Activated T-cell treated with anti-CD3 and anti-CD28 coated beads for 4 hours (primary cell): Measurements from ENCODE around the gene BID.
"Not testable (repeated sequence)": the region's sequence is repeated elsewhere in the genome, so short reads cannot be mapped to it uniquely, and the experiment has no call there.

Experiments used
- DNase-seq: peaks from one replicate; pipeline ENCODE4 v3.0.0-alpha.2; 2020

BID gene

DNA sequence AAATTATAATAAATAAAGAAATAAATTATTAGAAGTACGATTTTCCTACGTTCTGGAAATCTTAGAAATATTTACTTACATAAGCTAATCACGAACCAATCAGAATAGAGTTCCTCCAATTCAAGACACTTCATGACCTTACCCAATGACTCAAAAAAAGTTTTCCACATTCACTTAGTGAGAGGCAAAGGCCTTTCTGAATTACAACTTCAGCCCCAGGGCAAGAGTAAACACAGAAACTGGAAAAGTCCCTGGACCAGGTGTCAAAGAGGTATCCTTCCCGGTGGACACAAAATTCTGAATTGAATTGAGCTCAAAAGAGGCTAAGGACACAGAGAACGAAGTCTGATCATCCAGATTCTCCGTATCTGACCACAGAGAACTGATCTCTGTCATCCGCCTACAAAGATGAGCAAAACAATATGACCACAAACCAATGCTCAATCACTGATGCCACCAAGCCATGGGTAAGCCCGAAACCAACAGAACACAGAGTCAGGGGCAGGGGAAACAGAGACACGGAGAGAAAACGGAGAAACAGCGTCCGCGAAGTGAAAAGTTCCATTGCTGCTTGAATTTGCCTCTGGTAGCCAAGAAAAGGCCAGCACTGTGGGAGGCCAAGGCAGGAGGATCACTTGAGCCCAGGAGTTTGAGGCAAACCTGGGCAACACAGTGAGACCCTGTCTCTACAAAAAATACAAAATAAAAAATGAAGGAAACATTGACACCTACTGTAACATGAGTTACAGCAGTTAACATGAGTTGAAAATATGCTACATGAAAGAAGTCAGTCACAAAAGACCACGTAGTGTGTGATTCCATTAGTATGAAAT lies 6.8 kb downstream of the BID start:
- peak; percentile 36 for DNase-seq

DNA sequence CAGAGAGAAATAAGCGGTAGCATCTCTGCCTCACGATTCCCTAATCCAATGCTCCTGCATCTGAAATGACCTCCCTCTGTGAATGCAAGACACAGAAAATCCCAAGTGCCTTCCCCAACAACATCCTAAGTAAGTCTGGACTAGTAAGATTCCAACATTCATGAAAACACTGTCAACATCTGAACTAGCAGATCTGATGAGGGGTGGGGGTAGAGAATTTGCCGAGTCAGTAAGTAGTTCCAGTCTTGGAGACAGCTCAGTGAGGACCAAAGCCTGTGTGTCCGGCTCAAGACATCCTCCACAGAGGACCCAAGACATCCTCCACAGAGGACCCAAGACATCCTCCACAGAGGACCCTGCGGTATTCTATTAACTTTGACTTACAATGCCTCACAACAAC lies 9.4 kb downstream of the BID start:
- DNase-seq = not testable (repeated sequence)

GRCh38 chr22:17764036-17764435 lies 10.2 kb downstream of the BID start:
- no peak for DNase-seq

DNA sequence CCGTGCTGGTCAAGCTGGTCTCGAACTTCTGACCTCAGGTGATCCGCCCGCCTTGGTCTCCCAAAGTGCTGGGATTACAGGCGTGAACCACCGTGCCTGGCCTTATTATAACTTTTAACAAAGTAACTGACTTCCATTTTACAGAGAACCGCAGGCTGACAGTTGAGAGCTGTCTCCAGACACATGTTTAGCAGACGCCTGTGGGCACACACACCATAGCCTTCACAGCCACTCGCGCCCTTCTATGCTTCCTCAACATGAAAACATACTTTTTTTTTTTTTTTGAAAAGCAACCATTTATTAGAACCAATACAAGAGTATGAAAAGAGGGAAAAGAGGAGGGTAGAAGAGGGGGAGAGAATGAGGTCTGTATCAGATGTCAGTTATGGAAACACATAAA lies 10.8 kb downstream of the BID start:
- DNase-seq = not testable (repeated sequence)

- no peak for DNase-seq
Measured at GRCh38 chr22:17761138-17761488, 13.2 kb downstream of the BID start.

DNA sequence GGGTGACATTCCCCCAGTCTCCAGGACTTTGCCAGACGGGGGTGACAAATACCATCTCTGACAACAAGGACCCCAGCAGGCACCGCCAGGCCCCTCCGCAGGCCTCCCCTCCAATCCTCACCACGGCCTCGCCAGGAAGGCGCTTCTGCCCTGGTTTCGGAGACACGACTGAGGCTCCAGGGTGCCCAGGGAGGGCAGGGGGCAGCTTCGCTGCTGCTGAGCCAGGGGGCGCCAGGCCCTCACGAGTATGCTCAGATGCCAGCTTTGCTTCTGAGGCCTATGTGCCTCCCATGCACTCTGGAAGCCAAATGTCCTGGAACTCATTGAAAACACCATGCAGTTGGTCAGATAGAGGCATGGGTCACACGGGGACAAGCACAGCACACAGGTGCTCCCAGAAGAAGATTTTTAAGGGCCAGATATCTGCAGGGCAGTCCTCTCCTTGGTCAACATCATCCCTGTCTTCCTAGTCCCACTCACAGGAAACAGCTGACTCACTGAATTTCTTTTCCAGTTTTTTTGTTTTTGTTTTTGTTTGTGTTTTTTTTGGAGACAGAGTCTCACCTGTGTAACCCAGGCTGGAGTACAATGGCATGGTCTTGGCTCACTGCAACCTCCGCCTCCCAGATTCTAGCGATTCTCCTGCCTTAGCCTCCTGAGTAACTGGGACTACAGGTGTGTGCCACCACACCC lies 19.9 kb downstream of the BID start:
- no peak for DNase-seq

DNA sequence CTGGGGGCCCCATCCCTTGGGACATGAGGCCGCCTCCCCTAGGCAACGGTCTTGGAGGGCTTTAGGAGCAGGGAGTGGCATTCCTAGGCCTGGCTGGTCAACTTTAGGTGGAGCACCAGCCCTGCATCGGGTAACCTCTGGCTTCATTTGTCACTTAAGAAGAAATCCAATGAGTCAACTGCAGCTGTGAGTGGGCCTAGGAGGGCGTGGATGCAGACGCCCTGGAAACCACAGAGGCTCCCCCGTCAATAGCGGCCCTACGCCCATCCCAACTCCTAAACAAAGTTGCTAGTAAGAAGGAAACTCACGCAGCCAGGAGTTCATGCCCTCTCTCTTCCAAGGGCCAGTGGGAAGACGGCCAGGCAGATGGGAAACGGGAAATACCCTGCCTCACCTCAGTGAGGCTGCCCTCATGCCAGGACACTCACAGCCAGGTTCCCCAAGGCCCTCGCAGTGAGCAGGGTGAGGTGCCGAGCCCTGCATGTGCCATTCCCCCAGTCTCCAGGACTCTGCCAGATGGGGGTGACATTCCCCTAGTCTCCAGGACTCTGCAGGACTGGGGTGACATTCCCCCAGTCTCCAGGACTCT lies 20.8 kb downstream of the BID start:
- no peak for DNase-seq

DNA sequence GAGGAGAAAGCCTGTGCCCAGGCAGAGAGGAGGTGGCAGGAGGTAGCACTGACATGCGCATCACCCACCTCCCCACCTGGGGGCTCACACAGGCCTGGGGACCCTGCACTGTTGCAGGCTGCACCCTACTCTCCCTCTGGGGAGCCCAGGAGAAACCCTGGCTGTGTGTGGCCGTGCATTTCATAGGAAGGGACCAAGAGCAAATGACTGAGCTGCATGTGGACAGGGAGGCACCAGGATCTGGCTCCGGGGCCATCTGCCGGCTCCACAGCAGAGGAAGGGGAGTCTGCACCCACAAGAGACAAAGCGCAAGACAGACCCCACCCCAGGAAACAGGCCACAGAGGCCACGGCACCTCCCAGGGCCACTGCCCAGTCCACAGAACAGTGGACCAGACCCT lies 22.7 kb downstream of the BID start:
- DNase-seq = no peak

- DNase-seq = no peak
Measured at GRCh38 chr22:17749605-17750395, 24.5 kb downstream of the BID start.

- DNase-seq = no peak
Measured at GRCh38 chr22:17748555-17749353, 25.5 kb downstream of the BID start.

DNA sequence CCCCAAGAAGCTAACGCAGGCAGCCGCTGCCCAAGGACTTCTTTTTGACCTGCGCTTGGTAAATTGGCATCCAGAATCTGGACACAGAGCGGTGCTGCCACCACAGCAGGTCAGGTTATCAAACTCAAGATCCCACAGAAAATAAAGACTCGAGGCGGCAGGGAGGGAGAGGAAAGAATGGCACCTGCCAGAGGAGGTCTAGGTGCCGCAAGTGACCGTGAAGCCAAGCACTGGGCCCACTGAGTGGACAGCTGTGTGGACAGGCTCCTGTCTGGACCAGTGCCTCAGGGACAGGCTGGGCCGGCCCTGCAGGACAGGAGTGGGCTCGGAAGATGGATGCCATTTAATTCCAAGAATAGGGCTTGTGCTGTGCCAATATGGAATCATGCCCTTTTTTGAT lies 27.4 kb downstream of the BID start:
- DNase-seq = no peak

- no peak for DNase-seq
Measured at GRCh38 chr22:17744430-17744829, 29.8 kb downstream of the BID start.

DNA sequence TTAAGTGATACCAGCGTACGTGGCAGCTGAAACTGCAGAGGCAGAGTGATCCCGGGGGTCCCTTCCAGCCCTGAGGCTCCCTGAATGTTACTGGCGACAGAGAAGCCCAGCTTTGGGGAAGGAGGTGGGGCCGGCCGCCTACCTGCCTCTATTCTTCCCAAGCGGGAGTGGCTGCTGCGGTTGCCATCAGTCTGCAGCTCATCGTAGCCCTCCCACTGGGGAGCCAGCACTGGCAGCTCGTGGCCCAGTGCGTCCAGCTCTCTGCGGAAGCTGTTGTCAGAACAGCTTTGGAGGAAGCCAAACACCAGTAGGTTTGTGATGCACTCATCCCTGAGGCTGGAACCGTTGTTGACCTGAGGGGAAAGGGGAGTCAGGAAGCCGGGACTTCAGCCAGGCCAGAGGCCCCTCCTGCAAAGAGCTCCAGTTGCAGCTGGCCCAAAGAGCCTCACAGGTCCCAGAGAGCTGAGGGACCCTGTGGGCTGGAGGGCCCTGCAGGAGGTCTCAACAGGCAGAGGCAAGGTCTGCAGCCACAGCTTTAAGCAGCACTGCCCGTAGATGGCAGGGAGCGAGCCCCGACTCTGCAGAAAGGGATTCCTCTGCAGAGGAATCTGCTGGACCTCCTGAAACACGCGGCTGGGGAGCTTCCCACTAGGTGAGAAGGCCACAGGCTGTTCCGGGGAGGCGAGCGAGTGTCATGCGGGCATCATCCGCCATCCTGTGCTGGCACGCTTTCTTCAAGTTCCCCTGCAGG lies 30.4 kb downstream of the BID start:
- no peak for DNase-seq

DNA sequence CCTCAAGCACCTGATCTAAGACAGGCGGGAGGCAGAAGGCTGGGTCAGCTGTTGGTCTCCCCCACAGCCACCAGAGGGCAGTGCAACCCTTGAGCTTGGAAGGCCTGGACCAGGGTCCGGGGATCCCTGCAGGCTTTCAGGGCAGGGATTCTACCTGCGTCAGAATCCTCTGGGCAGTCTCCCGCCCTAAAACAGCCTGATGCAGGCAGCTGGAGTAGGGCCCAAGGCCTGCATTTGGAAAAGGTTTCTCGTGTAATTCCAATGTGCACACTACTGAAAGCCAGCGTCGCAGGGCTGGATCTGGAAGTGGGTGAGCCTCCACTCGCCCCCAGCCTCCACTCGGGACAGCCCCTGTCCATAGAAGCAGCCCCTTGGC lies 31.8 kb downstream of the BID start:
- peak; percentile 66 for DNase-seq

DNA sequence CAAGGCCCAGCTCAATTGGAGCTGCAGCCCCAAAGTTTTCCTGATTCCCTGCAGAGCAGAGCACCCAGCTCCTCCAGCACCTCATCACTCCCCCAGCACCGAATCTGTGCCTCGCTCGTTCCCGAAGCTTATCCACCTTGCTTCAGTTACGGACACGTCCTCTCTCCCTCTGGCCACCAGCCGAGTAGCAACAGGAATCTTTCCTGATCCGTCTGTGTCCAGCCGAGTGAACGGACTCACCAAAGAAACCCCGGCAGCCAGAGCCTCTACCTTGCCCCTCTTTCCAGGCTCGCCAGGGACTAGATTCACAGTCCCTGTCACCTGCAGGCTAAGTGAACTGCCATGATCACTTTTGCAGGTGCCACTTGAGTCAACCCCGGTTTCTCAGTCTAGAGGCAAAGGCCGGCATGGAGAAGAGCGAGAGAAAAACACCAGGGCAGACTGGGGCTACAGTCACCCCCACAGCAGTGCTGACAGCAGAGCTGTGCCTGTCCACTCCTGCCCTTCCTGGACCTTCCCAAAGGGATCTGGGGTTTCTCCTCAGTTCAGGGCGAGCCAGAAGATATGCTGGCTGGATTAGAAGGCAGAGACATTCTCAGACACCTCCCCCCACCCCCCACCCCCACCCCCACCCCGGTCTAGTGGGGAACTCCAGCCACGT lies 32.3 kb downstream of the BID start:
- DNase-seq = no peak

- no peak for DNase-seq
Measured at GRCh38 chr22:17739196-17739975, 34.9 kb downstream of the BID start.

- no peak for DNase-seq
Measured at GRCh38 chr22:17738386-17739128, 35.7 kb downstream of the BID start.

GRCh38 chr22:17734187-17734586 lies 40.1 kb downstream of the BID start:
- no peak for DNase-seq

DNA sequence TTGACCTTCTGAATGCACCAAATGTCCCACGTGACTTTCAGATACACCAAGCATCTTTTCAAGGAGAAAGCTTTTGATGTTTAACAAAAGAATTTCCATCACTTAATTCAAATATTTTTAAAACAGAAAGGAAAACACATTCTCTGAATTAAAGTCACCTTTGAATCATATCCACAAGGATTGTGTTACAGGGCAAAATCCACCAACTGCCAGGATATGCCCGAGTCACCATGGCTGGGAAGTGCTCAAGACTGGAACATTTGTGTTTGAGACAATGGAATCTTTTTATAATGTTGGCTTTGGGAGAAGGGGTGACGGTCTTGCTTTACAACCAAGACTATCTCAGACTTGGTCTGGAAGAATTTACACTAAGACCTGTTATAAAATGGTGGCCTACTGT lies 40.8 kb downstream of the BID start:
- no peak for DNase-seq
